GM04504 (cell line): ENCODE measurements around the gene IFITM2.

Experiments used
- DNase-seq: peaks from one replicate; pipeline ENCODE4 v3.0.0-alpha.2; 2012; ENCODE audit warnings: low read depth

Gene IFITM2

DNA sequence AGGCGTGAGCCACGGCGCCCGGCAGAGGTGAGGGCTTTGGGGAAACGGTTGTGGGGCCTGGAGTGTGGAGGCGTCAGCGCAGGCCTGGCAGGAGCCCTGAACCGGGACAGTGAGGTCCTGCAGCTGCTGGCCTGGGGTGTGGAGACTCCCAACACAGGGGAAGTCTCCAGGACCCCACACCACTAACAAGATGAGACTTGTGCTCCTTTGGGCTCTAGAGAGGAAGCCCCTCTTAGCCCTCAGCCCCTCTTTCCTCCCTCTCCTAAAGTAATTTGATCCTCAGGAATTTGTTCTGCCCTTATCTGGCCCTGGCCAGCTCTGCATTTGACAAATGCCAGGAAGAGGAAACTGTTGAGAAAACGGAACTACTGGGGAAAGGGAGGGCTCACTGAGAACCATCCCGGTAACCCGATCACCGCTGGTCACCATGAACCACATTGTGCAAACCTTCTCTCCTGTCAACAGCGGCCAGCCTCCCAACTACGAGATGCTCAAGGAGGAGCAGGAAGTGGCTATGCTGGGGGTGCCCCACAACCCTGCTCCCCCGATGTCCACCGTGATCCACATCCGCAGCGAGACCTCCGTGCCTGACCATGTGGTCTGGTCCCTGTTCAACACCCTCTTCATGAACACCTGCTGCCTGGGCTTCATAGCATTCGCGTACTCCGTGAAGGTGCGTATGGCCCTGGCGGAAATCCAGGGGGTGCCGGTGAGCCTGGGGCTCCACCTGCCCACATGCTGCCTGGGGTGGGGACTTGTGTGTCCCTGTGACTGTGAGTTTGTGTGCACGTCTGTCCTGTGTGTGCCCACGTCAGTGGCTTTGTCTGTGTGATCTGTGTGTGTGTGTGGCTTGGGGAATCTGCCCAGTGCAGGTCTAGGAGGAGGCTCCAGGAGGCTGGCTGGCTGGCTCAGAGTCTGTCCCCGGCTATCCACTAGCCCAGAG lies at the start of gene IFITM2:
Gene IFITM2, plus strand, starts transcription at position 51 of the 943 bp plus-strand sequence. Its CDS starts 377 bp downstream, at position 428.
- DNase-seq = peak; percentile 84

DNA sequence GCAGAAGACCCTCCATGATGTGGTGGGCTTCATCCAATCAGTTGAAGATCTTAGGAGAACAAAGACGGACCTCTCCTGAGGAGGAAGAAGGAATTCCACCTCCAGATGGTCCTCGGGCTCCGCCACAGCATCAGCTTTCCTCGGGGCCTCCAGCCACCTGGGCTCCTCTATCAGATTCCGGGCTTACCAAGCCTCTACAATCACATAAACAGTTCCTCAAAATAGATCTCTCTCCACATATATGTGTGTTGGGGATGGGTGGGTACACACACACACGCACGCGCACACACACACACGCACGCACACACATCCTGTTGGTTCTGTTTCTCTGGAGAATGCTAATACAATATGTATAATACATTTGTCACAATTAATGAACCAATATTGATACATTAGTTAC lies 48.2 kb upstream of the IFITM2 start:
- no peak for DNase-seq

DNA sequence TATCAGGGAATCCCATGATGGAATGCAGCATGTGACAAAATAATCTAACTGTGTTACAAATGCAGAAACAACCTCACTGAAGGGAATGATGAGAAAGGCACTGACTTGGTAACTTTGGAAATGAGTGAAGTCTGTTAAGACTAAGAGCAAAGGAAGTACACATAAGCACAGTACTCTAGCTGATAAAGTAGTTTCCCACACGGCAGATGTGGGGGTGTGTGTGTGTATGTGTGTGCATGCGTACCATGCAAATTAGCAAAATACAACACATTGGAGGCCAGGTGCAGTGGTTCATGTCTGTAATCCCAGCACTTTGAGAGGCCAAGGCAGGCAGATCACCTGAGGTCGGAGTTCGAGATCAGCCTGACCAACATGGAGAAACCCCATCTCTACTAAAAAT lies 46.0 kb upstream of the IFITM2 start:
- DNase-seq = no peak

DNA sequence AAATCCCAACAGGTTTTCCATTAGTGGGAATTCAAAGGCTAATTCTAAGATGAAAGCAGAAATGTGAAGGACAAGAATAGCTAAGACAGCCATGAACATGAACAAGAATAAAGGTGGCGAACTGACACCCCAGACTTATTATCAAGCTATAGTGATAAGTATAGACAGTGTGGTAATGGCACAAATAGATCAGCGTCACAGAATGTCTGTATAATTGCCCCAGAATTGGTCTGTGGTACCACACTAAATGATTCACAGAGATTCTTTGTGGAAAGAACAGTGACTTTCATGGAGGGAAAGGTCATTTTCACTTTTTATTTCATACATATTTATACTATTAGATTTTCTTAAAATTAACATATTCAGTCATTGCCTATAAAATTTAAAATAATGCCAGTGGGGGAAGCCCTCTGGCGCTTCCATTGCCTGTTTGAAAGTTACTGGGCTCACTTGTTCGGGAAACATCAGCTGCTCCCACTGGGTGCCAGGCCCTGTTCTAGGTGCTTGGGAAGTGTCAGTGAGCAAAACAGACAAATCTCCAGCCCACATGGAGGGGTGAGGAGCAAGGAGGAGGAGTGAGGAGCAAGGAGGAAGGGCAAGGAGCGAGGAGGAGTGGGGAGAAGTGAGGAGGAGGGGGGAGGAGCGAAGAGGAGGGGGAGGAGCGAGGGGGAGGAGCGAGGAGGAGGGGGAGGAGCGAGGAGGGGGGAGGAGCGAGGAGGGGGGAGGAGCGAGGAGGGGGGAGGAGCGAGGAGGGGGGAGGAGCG lies 40.8 kb upstream of the IFITM2 start:
- no peak for DNase-seq

DNA sequence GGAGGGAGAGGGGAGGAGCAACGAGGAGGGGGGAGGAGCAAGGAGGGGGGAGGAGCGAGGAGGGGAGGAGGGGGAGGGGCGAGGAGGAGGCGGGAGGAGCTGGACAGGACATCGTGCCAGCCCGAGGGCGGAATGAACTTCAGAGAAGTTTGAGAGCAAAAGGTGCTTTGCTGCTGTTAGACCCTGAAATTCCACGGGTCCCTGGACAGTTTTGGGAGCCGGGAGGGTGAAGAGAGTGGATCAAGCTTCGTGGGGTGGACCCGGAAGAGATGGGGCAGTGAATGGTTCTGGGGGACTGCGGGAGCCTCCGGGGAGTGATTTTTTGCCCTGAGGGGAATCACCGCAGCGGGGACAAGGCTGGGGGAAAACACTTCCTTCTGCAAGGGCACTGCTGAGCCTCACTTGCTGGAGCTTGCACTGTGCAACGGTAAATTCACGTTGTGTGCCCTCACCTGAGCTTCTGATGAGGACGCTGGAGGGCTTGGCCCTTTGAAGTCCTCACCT lies 40.1 kb upstream of the IFITM2 start:
- no peak for DNase-seq

DNA sequence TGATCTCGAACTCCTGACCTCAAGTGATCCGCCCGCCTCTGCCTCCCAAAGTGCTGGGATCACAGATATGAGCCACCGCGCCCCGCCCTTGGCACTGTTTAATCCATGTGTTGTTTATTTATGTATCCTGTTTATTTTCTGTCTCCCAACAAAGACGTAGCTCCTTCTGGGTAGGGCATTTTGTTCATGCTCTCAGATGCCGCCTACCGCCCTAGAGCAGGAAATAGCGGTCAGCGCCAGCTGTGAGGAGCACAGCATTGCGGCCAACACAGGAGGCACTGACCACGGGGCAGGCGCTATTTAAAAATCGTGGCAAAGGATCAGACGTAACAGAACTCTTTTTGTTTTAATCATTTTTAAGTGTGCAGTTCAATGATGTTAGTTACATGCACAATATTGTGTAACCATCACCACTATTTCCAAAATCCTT lies 38.9 kb upstream of the IFITM2 start:
- peak; percentile 57 for DNase-seq

DNA sequence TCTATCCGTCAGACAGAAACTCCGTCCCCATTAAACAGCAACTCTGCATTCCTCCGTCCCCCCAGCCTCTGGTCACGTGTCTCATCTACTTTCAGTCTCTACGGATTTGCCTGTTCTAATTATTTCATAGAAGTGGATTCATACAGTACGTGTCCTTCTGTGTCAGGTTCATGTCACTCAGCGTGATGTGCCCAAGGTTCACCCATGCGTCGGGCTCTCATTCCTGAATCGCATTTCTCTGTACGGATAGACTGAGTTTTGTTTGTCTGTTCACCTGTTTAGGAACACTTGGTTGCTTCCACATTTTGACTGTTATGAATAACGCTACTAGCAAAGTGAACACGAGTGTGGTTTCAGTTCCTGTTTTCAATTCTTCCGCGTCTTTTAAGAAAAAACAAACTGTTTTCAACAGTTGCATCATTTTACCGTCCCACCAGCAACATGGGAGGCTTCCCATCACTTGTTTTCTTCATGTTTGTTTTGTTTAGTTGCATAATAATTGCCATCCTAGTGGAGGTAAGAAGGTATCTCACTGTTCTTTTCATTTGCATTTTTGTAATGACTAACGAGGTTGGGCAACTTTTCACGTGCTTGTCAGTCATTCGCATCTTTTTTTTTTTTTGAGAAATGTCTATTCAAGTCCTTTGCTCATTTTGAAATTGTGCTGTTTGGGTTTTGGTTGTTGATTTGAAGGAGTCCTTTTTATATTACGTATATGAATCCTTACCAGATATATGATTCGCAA lies 38.3 kb upstream of the IFITM2 start:
- no peak for DNase-seq

DNA sequence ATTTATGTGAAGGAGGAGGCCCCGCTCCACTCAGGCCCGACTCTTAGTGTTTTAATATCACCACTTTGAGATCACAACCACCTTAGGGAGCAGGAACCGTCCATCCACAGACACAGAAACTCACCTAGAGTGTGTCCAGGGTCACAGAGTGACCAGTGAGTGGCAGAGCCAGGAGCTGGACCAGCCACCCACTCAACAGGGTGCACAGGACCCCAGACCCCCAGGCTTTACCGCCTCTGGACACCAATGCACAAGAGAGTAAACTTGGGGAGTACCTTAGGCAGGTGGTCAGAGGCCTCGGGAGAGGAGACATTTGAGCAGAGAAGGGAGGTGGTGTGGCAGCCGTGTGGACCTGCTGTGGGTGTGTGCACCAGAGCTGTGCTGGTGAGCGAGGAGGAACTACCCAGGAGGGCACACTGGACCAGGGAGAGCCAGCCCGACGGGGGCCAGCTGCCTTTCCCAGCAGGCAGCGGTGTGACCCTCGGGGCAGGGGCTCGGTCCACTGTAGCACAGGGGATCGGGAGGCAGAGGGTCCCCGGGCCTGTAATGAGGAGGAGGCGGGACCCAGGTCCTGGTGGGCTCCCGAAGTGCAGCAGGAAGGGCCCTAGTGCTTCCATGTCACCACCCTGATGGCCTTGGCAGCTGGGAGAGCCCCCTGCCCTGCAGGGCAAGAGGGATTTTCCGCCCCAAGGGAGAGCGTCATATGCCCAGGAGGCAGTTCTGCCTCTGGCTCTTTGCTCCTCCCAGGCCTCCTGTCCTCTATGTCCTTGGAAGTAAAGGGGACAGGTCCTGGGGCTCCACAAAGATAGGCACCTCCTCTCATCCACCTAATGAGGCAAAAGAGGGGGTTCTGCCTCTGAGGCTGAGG lies 36.9 kb upstream of the IFITM2 start:
- no peak for DNase-seq

DNA sequence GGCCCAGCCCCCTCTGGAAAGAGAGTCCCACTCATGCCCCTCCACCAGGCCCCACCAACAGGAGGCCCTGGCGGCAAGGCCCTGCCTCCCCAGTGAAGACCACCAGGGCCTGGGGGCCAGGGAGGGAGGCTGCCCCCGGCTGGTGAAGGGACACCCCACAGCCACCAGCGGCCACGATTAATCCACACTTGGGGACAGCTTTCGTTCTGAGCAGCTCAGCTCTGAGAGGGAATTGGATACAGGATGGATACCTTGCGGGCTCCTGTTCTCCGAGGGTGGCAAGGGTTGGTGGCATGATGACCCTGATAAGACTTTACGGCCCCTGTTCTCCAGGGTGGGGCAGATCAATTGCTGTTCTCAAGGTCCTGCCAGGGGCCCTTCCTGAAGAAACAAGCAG lies 36.3 kb upstream of the IFITM2 start:
- DNase-seq = no peak

DNA sequence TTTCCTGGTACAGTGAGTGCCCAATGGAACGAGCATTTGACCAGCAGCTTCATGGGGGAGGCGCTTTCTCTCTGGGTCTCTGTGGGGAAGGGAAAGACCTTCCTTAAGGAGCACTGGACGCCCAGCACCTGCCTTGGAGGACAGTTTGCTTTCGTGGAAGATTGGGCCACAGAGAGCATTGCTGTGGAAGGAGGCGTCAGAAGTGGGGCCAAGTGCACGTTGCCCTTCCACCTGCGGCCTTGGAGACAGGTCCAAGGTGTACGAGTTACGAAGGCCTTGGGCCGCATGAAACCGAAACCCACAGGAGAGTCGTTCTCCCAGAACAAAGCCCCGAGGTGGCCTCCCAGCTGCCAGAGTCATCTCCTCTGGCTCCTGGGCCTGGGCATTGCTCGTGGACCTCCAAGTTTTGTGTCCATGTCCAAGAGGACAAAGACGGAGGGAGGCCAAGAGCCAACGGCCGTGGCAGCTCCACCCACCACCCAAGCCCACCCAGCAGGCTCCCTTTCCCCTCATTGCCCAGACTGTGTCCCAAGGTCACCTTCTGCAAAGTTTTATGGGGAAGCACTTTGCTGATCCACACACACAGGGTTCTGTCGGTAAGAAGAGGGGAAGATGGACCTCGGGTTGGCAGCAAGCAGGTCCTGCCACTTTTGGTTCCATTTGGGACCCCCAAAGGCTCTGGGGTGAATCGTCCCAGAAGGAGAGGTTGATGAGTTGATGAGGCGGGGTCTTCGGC lies 35.3 kb upstream of the IFITM2 start:
- no peak for DNase-seq

DNA sequence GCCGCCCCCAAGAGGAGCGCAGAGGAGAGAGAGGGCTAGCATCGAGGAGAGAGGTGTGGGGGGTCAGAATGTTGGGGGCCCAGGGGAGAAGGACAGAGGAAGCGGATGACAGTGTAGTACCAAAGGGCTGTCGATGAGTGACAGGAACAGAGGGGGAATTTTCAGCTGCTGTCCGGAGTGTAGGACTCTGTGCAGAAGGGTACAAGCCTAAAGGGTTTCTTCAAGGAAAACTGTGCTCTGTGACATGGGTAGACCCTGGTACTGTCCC lies 34.8 kb upstream of the IFITM2 start:
- DNase-seq = no peak

DNA sequence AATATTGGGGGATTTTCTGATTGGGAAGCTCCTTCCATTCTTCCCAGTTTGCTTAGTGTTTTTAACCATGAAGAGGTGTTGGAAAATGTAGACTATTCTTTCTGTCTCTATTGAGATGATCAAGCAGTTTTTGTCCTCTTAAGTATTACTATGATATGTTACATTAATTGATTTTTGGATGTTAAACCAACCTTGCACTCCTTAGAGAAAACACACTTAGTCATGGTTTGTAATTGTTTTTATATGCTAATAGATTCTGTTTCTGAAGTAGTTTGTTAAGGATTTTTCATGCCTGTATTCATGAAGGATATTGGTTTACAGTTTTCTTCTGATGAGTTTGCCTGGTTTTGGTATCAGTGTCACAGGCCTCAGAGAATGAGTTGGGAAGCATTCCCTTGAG lies 31.4 kb upstream of the IFITM2 start:
- no peak for DNase-seq

DNA sequence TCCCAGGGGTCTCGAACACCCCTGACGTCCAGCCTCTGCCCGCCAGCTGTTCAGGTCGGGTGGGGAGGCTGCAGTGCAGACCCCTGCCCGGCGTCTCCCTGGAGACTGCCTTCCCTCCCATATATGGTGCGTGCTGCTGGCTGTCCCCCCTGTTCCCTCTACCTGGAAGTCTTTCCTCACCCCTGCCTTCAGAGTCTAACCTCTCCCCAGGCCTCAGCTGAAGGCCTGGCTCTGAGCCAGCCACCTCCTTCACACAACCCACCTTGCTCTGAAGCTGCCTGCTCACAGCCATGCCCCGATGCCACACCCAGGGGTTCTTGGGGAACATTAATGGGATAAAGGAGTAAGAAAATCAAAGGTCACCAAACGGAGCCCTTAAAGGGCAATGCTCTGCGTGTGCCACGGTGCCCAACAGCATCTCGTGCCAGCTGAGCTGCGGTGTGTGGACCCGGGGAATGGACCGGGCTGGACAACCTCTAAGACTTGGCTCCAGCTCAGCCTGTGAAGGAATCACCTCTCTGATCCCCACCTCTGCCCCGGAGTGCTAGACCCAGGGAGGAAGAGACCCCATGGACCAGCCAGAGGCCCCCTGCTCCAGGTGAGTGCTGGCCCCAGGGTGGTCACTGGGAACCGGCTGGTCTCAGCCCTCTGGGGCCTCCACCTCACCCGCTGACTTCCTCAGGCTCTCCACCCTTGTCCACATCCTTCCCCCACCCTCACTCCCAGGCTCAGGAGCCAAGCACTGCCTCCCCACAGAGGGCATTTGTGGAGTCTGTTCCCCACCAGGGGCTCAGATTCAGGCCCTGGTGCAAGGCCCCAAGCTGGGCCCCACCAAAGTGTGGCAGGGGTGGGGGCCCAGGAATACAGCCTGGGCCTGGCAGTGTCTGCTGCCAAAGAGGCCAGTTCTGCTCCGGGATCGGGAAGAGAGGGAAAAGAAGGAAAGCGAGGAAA lies 29.3 kb upstream of the IFITM2 start, which contains the start of gene NLRP6:
Gene NLRP6, plus strand, starts transcription at position 407 of the 951 bp plus-strand sequence. Its CDS starts 163 bp downstream, at position 570.
- DNase-seq = no peak

DNA sequence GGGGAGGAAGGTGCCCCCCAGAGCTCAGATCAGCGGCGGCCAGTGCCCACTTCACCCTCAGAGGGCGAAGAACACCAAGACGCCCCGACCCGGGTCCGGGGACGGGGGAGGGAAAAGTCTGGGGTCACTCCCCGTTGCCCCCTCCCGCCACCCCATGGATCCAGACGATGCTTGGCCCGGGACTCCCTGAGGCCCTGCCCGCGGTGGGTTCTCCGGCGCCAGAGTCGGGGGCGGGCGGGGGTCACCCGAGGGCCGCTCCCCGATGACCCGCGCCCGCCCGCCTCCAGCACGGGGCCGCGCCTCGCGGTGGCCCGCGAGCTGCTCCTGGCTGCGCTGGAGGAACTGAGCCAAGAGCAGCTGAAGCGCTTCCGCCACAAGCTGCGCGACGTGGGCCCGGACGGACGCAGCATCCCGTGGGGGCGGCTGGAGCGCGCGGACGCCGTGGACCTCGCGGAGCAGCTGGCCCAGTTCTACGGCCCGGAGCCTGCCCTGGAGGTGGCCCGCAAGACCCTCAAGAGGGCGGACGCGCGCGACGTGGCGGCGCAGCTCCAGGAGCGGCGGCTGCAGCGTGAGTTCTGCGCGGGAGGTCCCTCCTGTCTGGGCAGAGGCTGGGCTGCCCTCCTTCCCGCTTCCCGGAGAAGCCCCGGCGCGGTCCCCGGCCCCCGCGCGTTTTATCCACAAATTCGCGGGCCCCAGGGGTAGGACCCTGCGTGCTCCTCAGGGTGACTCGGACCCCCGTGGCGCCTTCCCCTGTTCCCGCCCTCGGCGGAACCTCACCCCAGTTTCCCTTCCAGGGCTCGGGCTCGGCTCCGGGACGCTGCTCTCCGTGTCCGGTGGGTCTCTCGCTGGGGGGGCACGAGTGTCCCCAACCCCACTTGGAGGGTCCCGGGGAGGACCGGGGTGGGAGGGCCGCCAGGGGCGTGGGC lies 28.3 kb upstream of the IFITM2 start:
- DNase-seq = no peak

DNA sequence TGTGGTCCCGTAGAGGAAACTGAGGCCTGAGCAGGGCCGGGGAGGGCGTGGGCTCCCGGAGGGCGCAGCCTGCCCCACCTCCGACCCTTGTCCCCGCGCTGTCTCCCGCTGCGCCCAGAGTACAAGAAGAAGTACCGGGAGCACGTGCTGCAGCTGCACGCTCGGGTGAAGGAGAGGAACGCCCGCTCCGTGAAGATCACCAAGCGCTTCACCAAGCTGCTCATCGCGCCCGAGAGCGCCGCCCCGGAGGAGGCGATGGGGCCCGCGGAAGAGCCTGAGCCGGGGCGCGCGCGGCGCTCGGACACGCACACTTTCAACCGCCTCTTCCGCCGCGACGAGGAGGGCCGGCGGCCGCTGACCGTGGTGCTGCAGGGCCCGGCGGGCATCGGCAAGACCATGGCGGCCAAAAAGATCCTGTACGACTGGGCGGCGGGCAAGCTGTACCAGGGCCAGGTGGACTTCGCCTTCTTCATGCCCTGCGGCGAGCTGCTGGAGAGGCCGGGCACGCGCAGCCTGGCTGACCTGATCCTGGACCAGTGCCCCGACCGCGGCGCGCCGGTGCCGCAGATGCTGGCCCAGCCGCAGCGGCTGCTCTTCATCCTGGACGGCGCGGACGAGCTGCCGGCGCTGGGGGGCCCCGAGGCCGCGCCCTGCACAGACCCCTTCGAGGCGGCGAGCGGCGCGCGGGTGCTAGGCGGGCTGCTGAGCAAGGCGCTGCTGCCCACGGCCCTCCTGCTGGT lies 27.5 kb upstream of the IFITM2 start:
- no peak for DNase-seq

DNA sequence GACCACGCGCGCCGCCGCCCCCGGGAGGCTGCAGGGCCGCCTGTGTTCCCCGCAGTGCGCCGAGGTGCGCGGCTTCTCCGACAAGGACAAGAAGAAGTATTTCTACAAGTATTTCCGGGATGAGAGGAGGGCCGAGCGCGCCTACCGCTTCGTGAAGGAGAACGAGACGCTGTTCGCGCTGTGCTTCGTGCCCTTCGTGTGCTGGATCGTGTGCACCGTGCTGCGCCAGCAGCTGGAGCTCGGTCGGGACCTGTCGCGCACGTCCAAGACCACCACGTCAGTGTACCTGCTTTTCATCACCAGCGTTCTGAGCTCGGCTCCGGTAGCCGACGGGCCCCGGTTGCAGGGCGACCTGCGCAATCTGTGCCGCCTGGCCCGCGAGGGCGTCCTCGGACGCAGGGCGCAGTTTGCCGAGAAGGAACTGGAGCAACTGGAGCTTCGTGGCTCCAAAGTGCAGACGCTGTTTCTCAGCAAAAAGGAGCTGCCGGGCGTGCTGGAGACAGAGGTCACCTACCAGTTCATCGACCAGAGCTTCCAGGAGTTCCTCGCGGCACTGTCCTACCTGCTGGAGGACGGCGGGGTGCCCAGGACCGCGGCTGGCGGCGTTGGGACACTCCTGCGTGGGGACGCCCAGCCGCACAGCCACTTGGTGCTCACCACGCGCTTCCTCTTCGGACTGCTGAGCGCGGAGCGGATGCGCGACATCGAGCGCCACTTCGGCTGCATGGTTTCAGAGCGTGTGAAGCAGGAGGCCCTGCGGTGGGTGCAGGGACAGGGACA lies 26.7 kb upstream of the IFITM2 start:
- no peak for DNase-seq
